Motor neuron (in vitro differentiated cells): ENCODE results near the gene DUSP2. TPM values are rescaled to one million over a fixed set of nuclear protein-coding genes. Genes with fewer than 3 reads are reported as not detected.

Source experiments
- ATAC-seq, 8 experiments: fragments of 200-7000 bp; cut with Tn5 transposase; replicated peaks in 6 of 8; 2 replicates each; pipeline ENCODE4 v1.8.0; 2021; ENCODE audit warnings: mild to moderate bottlenecking in 8 of 8, moderate library complexity in 8 of 8
- H3K27ac ChIP-seq, 2 donors: fragments of 250-450 bp; sonication (Bioruptor Pico); 2 replicates each; pipeline ENCODE4 v1.9.0; 2021; ENCODE audit warnings: antibody characterized with exemption in 2 of 2, mild to moderate bottlenecking in 2 of 2, moderate library complexity in 1 of 2
- H3K4me1 ChIP-seq, 2 donors: fragments of 250-450 bp; sonication (Bioruptor Pico); replicated peaks in 1 of 2; 2 replicates each; pipeline ENCODE4 v1.6.1; 2021; ENCODE audit warnings: antibody characterized with exemption in 2 of 2, mild to moderate bottlenecking in 2 of 2, moderate library complexity in 1 of 2
- H3K4me3 ChIP-seq, 5 donors: fragments of 250-450 bp; sonication (Bioruptor Pico); 2 replicates each; pipeline ENCODE4 v1.9.0; 2021; ENCODE audit warnings: antibody characterized with exemption in 5 of 5, mild to moderate bottlenecking in 5 of 5, moderate library complexity in 4 of 5
- WGBS, 10 experiments: fragments of 450-650 bp; shearing (Covaris generic); methylation state at CpG; one replicate each; pipeline ENCODE4 v1.0.0; 2022; 5-methylcytosine and 5-hydroxymethylcytosine counted together
- in situ Hi-C, 9 experiments: fragments of 400-800 bp; cut with MboI; loops; one replicate each; pipeline ENCODE4 v1.15.0; 2021; ENCODE audit warnings: low sequenced_read_pairs in 9 of 9, low pct_unique_long_range_greater_than_20kb in 2 of 9; ENCODE audit not compliant: unreplicated experiment in 9 of 9
- total RNA-seq, 8 experiments: library from RNA; unstranded; fragments of 300-600 nt; gene quantifications; 2 replicates each; pipeline versions ENCODE4 v1.2.3 to v1.2.4, GENCODE V29; 2022

The DUSP2 gene
- total RNA-seq, 8 experiments from 2014 or later: 0.36 to 6.1 (median 1.1) TPM

DNA sequence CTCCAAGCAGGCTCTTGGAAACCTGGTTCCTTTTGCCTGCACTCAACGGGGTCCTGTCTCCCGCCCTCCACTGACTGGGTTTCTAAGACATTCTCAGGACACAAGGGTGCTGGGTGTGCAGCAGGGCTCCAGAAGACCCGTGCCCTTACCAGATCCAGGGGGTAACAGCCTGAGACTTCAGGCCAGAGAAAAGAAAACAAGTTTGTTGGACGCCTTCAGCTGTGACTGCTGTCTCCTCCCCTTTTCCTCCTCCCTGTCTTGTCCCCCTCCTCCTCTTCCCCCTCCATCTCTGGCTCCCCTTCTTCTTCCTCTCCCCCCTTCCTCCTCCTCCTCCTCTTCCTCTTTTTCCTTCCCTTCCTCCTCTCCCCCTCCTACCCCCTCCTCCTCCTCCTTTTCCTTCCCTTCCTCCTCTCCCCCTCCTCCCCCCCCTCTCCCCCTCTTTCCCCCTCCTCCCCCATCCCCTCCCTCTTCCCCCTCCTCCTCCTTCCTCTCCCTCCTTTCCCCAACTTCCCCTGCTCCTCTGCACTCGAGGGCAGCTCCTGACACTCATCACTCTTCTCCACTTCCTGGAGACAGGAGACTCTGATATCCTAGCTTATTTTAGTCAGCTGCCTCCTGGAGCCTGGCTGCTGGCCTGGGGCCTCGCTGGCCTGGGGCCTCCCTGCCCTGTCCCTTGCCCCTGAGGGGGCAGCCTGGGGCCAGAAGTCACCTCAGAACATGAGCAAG lies 41.3 kb downstream of the DUSP2 start:
- 0 to 76% (median 37%) methylated on average over 1 to 2 of the region's 6 CpGs; no CpG with 5 or more reads in 7 of the 10 experiments for WGBS, 10 experiments
- no peak overlapping the region for H3K4me3 ChIP-seq
- H3K4me1 ChIP-seq: peaks cover 7 to 22% of the 10 kb centered on the region in 2 donors
- in situ Hi-C loops: loop anchor here in 2 of 9 experiments (25.0 kb wide), 1 partner anchor 92 kb away; no protein-coding TSS in a partner anchor
- no peak overlapping the region for H3K27ac ChIP-seq
- ATAC-seq: no peak

DNA sequence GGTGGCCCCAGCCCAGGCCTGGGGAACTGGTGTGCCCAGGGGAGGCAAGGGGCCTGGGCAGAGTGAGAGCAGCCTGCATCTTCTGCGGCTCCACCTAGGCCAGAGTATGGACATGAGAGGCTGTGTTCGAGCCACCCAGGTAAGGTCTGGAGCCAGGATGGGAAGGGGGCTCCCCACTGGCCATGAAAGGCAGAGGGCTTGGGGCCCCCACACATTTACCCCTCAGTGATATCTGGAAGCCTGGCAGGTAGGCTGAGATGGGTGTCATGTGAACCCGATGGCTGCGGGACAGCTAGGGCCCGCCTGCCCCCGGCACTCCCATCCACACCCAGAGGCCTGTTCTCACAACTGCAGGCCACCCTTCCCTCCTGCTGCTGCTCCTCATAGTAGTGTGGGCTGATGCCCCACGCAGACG lies 42.0 kb downstream of the DUSP2 start:
- Histone ChIP-seq H3K4me3 (no peak overlapping the region), H3K27ac (no peak overlapping the region), H3K4me1 (peaks cover 7 to 22% of the 10 kb centered on the region in 2 donors)
- 56 to 100% (median 67%) methylated on average over 1 to 3 of the region's 8 CpGs; no CpG with 5 or more reads in 7 of the 10 experiments for WGBS, 10 experiments
- in situ Hi-C loops: loop anchor here in 2 of 9 experiments (25.0 kb wide), 1 partner anchor 91 kb away; no protein-coding TSS in a partner anchor
- peak in 1 of 8 experiments; percentile 18 for ATAC-seq

DNA sequence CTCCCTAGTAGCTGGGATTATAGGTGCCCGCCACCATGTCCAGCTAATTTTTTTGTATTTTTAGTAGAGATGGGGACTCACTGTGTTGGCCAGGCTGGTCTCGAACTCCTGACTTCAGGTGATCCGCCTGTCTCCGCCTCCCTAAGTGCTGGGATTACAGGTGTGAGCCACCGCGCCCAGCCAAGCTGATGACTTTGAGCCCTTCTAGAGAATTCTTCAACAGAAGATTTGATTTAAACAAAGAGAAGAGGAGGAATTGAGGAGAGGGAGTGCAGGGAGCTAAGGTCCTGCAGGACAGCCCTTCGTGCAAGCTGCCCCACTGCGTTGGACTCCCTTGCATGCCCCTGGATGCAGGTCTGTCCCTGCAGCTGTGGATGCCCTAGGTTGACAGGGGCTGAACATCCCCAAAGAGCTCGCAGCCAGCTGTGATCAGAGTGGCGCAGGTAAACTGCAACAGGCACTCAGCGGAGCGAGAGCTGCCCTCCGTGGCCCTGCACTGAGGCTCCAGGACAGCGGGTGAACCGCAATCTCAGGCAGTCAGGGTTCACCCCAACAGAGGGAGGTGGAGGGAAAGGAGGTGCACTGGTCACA lies 42.5 kb downstream of the DUSP2 start:
- WGBS, 10 experiments: 80 to 100% (median 96%) methylated on average over 1 to 10 of the region's 15 CpGs; no CpG with 5 or more reads in 3 of the 10 experiments
- H3K4me3 ChIP-seq: no peak overlapping the region
- in situ Hi-C loops: loop anchor here in 2 of 9 experiments (25.0 kb wide), 1 partner anchor 90 kb away; no protein-coding TSS in a partner anchor
- H3K27ac ChIP-seq: no peak overlapping the region
- peaks cover 7 to 23% of the 10 kb centered on the region in 2 donors for H3K4me1 ChIP-seq
- no peak for ATAC-seq

DNA sequence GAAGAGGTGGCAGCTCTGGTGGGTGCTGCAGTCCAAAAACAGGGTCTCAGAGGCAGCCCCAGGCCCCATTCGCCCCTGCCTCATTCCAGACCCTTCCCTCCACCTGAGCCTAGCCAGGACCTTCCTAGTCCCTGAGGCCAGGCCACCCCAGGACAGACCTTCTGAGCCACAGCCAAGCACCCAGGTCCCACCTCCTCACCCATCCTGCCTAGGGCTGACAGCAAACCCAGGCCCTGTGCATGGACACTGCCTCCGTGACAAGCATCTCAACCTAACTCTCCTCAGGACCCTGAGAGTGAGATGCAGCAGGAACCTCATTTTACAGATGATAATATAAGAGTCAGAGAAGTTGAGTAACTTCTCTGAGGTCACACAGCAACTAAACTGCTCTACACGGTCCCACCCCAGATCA lies 44.3 kb downstream of the DUSP2 start:
- in situ Hi-C loops: loop anchor here in 2 of 9 experiments (25.0 kb wide), 1 partner anchor 89 kb away; no protein-coding TSS in a partner anchor
- H3K4me1 ChIP-seq: peaks cover 7 to 23% of the 10 kb centered on the region in 2 donors
- H3K27ac ChIP-seq: no peak overlapping the region
- H3K4me3 ChIP-seq: no peak overlapping the region
- no peak for ATAC-seq
- 40% methylated on average over 1 of the region's 3 CpGs; no CpG with 5 or more reads in 9 of the 10 experiments for WGBS, 10 experiments

DNA sequence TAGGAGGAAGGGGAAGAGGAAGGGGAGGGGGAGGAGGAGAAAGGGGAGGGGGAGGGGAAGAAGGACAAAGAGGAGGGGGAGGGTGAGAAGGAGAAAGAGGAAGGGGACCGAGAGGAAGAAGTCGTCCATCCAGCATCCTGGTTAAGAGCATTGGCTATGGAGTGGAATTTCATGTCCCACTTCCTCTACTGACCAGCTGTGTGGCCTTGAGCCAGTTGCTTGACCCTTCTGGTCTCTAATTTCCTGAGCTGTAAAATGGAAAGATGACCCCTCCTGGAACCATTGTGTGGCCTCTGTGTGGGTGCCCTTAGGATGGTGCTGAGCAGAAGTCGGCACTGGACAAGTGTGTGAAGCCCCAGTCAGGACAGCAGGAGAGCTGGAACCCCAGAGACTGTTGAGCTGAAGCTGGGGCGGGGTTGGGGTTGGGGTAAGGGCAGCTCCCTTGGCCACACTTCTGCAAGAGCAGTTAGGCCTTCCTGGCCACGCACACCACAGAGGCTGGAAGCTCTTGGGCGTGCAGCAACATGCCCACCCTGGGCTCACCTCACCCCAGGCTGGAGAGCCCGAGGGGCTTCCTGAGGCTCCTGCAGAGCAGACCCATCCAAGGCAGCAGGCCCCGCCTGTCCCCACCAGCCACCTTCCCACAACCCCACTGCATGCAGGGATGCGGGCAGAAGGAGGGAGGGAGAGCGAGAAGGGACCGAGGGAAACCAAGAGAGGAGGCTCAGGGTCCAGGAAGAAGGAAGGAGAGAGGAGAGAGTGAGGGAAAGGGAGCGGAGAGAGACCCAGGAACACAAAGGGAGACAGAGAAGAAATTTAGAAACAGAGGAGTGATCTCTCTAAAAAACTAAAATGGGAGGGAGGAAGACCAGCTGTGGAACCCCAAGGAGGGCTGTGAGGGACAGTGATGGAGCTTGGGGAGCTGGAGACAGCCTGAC lies 45.1 kb downstream of the DUSP2 start:
- no peak for ATAC-seq
- H3K4me3 ChIP-seq: no peak overlapping the region
- in situ Hi-C loops: loop anchor here in 2 of 9 experiments (25.0 kb wide), 1 partner anchor 88 kb away; no protein-coding TSS in a partner anchor
- H3K4me1 ChIP-seq: peaks cover 7 to 23% of the 10 kb centered on the region in 2 donors
- 51 to 100% (median 77%) methylated on average over 1 to 4 of the region's 12 CpGs; no CpG with 5 or more reads in 3 of the 10 experiments for WGBS, 10 experiments
- H3K27ac ChIP-seq: peak overlapping the region in 1 of 2 donors; percentile 10

DNA sequence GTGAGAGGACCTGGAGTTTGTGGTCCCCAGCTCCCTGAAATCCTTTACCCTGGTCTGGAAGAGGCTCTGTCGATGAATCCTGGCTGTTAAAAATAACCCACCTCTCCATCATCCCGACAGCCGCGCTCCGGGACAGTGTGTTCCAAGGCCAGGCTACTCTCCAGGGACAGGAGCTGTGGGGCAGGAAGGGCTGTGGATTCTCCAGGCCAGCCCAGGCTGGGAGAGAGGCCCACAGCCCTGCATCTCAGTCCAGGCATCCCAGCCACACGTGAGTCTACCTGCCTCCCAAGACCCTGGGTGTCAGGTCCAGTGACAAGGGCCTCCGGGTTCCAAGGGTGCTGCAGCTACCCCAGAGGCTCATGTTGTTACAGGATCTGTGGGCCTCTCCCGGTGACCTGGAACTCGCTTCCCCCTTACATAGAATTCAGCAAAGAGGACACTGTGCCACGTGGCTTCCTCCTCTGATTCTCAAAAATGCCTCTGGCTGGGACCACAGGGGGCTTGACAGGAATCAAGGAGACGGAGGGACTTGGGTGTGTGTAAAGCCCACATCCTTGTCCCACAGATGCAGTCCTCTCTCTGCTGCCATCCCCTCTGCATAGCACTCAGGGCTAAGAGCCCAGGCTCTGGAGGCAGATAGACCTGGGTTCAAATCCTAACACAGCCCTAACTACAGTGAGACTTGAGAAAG lies 46.2 kb downstream of the DUSP2 start:
- 59 to 100% (median 80%) methylated on average over 2 to 5 of the region's 11 CpGs; no CpG with 5 or more reads in 6 of the 10 experiments for WGBS, 10 experiments
- H3K4me1 ChIP-seq: peaks cover 7 to 23% of the 10 kb centered on the region in 2 donors
- peak overlapping the region in 1 of 2 donors; percentile 84 for H3K27ac ChIP-seq
- in situ Hi-C loops: no loop called here
- peak in 5 of 8 experiments; percentile 70 to 95 (median 93) for ATAC-seq
- H3K4me3 ChIP-seq: no peak overlapping the region

DNA sequence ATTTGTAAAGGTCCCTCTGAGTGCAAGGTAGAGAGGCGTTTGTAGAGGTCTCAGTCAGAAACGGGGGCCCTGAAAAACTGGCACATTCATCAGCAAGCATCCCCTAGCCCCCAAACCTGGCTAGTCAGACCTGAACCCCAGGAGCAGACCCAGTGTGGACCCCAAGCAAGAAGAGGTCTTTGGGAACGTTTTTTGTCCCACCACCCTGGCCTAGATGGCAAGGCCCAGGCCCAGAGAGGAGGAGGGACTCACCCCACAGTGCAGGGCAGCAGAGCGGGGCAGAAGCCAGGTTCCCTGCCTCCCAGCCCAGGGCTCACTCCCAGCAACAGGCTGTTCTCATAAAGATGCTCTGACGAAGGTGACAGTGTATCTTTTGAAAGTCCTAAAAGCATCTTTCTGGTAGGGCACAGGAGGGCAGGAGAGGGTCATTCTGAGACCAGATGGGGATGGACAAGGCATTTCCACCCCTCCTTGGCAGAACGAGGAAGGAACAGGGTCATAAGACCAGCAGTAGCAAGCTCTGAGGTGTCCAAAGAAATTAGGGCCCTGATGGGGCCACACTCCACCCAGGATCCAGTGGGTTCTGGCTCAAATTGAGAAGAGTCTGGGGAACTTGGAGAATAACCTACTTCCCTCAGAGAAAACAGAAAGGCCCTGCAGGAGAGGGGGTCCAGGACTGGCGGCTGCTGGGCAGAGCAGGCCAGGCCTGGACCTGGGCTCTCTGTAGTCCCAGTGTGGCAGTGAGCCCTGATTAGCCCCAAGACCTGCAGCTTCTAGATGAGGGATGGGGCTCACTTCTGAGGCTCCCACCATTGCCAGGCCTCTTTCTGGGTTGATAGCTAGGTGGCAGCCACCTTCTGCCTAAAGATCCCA lies 47.1 kb downstream of the DUSP2 start:
- 0 to 100% (median 83%) methylated on average over 1 to 5 of the region's 7 CpGs; no CpG with 5 or more reads in 1 of the 10 experiments for WGBS, 10 experiments
- in situ Hi-C loops: no loop called here
- Histone ChIP-seq H3K4me3 (no peak overlapping the region), H3K4me1 (peaks cover 7 to 23% of the 10 kb centered on the region in 2 donors), H3K27ac (peak overlapping the region in 1 of 2 donors; percentile 84)
- ATAC-seq: no peak

DNA sequence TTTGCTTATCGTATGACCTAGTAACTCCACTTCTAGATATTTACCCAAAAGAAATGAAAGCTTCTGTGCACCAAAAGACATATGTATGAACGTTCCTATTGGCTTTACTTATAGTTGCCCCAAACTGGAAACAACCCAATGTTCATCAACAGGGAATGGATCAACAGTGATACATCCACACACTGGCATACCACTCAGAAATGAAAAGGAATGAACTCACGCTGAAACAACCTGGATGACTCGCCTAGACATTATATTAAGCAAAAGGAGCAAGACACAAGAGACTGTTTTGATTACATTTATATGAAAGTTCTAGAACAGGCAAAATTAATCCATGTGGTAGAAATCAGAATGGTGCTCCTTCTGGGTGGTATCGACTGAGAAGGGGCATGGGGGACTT lies 47.8 kb downstream of the DUSP2 start:
- Histone ChIP-seq H3K4me1 (peaks cover 7 to 23% of the 10 kb centered on the region in 2 donors), H3K27ac (no peak overlapping the region), H3K4me3 (no peak overlapping the region)
- in situ Hi-C loops: no loop called here
- 33 to 100% (median 83%) methylated on average over 1 to 5 of the region's 5 CpGs; no CpG with 5 or more reads in 2 of the 10 experiments for WGBS, 10 experiments
- no peak for ATAC-seq

DNA sequence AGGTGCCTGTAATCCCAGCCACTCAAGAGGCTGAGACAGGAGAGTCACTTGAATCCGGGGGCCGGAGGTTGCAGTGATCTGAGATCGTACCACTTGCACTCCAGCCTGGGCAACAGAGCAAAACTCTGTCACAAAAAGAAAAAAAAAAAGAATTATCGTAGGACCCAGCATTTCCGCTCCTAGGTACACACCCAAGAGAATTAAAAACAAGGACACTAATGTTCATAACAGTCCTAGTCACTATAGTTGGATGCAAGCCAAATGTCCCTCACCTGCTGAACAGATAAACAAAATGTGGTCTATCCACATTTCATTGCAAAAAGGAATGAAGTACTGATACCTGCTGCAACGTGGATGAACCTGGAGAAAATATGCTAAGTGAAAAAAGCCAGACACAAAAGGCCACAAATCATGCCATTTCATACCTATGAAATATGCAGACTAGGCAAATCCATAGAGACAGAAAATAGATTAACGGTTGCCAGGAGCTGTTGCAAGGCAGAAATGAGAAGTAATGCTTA lies 50.1 kb downstream of the DUSP2 start:
- WGBS, 10 experiments: 43 to 100% (median 88%) methylated on average over 2 to 7 of the region's 7 CpGs; no CpG with 5 or more reads in 1 of the 10 experiments
- peaks cover 7 to 15% of the 10 kb centered on the region in 2 donors for H3K4me1 ChIP-seq
- H3K4me3 ChIP-seq: no peak overlapping the region
- ATAC-seq: no peak
- no peak overlapping the region for H3K27ac ChIP-seq
- in situ Hi-C loops: no loop called here

DNA sequence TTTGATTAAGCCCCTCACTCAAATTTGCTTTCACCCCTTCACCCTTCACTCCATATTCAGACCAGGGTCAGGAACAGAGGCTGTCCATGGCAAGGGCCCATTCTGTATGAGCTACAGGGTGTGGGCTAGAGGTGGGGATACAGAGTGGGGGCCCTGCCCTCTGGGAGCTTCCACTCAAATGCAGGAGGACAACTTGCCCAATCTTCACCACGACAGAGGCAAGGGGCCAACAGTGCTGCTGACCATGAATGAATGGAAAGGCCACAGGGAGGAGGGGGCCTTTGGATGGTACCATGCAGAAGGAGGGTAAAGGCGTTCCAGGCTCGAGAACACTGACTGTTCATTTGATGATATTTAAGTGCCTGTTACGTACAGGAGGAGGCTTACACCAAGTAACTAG lies 51.7 kb downstream of the DUSP2 start:
- no peak for ATAC-seq
- Histone ChIP-seq H3K27ac (no peak overlapping the region), H3K4me1 (peaks cover 1 to 6% of the 10 kb centered on the region in 2 donors), H3K4me3 (no peak overlapping the region)
- 0 to 100% (median 90%) methylated on average over 1 to 4 of the region's 4 CpGs; no CpG with 5 or more reads in 2 of the 10 experiments for WGBS, 10 experiments
- in situ Hi-C loops: no loop called here
